Lung (tissue), 12 donors: ENCODE measurements around the gene MS4A4A. TPM values are rescaled to one million over a fixed set of nuclear protein-coding genes. Genes with fewer than 3 reads are reported as not detected.

Experiments used
- ATAC-seq: fragments of 200-7000 bp; cut with Tn5 transposase; one replicate; pipeline ENCODE4 v1.9.1; 2020; ENCODE audit warnings: moderate number of reproducible peaks; ENCODE audit not compliant: insufficient read depth, low FRiP score
- DNase-seq, 3 donors: peaks; one replicate each; pipeline ENCODE4 v3.0.0-alpha.2; 2013 to 2017
- H3K27ac ChIP-seq, 2 donors: one replicate each; pipeline ENCODE4 v1.5.1; 2013; ENCODE audit warnings: mild to moderate bottlenecking in 2 of 2, moderate library complexity in 2 of 2, control low read depth in 1 of 2, inconsistent platforms in 1 of 2, low read depth in 1 of 2, low read length in 1 of 2
- H3K27me3 ChIP-seq, 3 donors: one replicate each; pipeline ENCODE4 v1.5.1; 2013; ENCODE audit warnings: low read length in 2 of 3; ENCODE audit not compliant: control insufficient read depth in 3 of 3, insufficient read depth in 3 of 3
- H3K36me3 ChIP-seq, 4 donors: one replicate each; pipeline ENCODE4 v1.5.1; 2013; ENCODE audit warnings: low read length in 4 of 4, mild to moderate bottlenecking in 1 of 4, moderate library complexity in 1 of 4; ENCODE audit not compliant: control insufficient read depth in 4 of 4, insufficient read depth in 4 of 4
- H3K4me1 ChIP-seq, 5 donors: one replicate each; pipeline ENCODE4 v1.5.1; 2013; ENCODE audit warnings: low read length in 5 of 5, mild to moderate bottlenecking in 2 of 5, moderate library complexity in 1 of 5; ENCODE audit not compliant: control insufficient read depth in 5 of 5, insufficient read depth in 5 of 5
- H3K4me3 ChIP-seq: one replicate; pipeline ENCODE4 v1.5.1; 2013; ENCODE audit warnings: mild to moderate bottlenecking, control low read depth, moderate library complexity
- H3K9ac ChIP-seq, 2 donors: one replicate each; pipeline ENCODE4 v1.5.1; 2013; ENCODE audit warnings: low read length in 2 of 2, control low read depth in 1 of 2; ENCODE audit not compliant: insufficient read depth in 1 of 2
- H3K9me3 ChIP-seq, 4 donors: one replicate each; pipeline ENCODE4 v1.5.1; 2013; ENCODE audit warnings: low read length in 3 of 4, mild to moderate bottlenecking in 1 of 4, moderate library complexity in 1 of 4; ENCODE audit not compliant: control insufficient read depth in 4 of 4, insufficient read depth in 3 of 4
- CTCF ChIP-seq: IDR thresholded peaks from 2 replicates; pipeline ENCODE4 v1.5.1; 2012; ENCODE audit warnings: mild to moderate bottlenecking; ENCODE audit errors: control extremely low read depth, extremely low read depth
- WGBS, 2 donors: extraction: QIAGEN DNeasy Blood & Tissue Kit; methylation state at CpG; one replicate each; pipeline ENCODE4 v1.1.7; 2013; 5-methylcytosine and 5-hydroxymethylcytosine counted together
- polyA plus RNA-seq, 2 donors: library from polyadenylated mRNA; stranded (reverse); fragments of 200-250 nt; gene quantifications; one replicate each; pipeline ENCODE4 v1.2.1, GENCODE V29; 2013
- total RNA-seq, 2 donors: library from RNA; depleted of rRNA in 1 of 2; stranded (reverse); fragments of >200 nt in 1 of 2; gene quantifications; one replicate each; pipeline ENCODE4 v1.2.1, GENCODE V29; 2014 to 2021
- donor health status: control.
- donor health status: control.
- donor health status: Bipolar disorder and iron deficiency.
- donor health status: healthy.
- donor health status: DM: yes; HTN: yes; CAD: no.

The MS4A4A gene
- total and polyA plus RNA-seq, 4 donors: 11.1 to 155 (median 32.8) TPM

GRCh38 chr11:60303661-60304060, 23.2 kb downstream of the MS4A4A start:
- H3K36me3 ChIP-seq: no peaks in the 10 kb centered on the region
- WGBS, 2 donors: 84 to 92% methylated on average over 5 of the region's 5 CpGs

GRCh38 chr11:60305906-60306619, 25.6 kb downstream of the MS4A4A start:
- no peak overlapping the region for H3K9ac ChIP-seq
- H3K4me1 ChIP-seq: no peaks in the 10 kb centered on the region
- H3K4me3 ChIP-seq: no peak overlapping the region
- H3K9me3 ChIP-seq: no peaks in the 10 kb centered on the region
- DNase-seq: no peak
- ATAC-seq: no peak
- H3K36me3 ChIP-seq: no peaks in the 10 kb centered on the region
- TF ChIP-seq CTCF: no peak
- H3K27ac ChIP-seq: no peak overlapping the region
- 69 to 87% methylated on average over 3 of the region's 3 CpGs for WGBS, 2 donors
- no peaks in the 10 kb centered on the region for H3K27me3 ChIP-seq

More at GRCh38 chr11:60303661-60304060, 23.2 kb downstream of the MS4A4A start:
- H3K9ac ChIP-seq: no peak overlapping the region
- no peaks in the 10 kb centered on the region for H3K9me3 ChIP-seq
- DNase-seq (no peak), ATAC-seq (no peak)
- no peak overlapping the region for H3K4me3 ChIP-seq
- no peak for TF ChIP-seq CTCF
- H3K4me1 ChIP-seq: no peaks in the 10 kb centered on the region
- no peak overlapping the region for H3K27ac ChIP-seq
- H3K27me3 ChIP-seq: no peaks in the 10 kb centered on the region

GRCh38 chr11:60307507-60308195, 27.2 kb downstream of the MS4A4A start:
- ATAC-seq (no peak), DNase-seq (no peak)
- Histone ChIP-seq H3K27me3 (no peaks in the 10 kb centered on the region), H3K27ac (no peak overlapping the region), H3K9ac (no peak overlapping the region), H3K36me3 (no peaks in the 10 kb centered on the region), H3K4me1 (no peaks in the 10 kb centered on the region), H3K9me3 (no peaks in the 10 kb centered on the region), H3K4me3 (no peak overlapping the region)
- 88 to 95% methylated on average over 3 of the region's 3 CpGs for WGBS, 2 donors
- TF ChIP-seq CTCF: no peak
